GM10266 (cell line): Measurements from ENCODE around the gene BRICD5.

Source experiments
- DNase-seq: peaks from one replicate; pipeline ENCODE4 v3.0.0; 2012; ENCODE audit errors: extremely low spot score
- CTCF ChIP-seq: IDR thresholded peaks from 2 replicates; pipeline ENCODE4 v1.5.1; 2012; ENCODE audit warnings: mild to moderate bottlenecking, low read depth; ENCODE audit not compliant: control insufficient read depth, insufficient read depth; ENCODE audit errors: missing control alignments

The BRICD5 gene

GRCh38 chr16:2160915-2161551, 49.6 kb downstream of the BRICD5 start:
- peak; percentile 67 for DNase-seq
- TF ChIP-seq CTCF: no peak
